Astrocyte (in vitro differentiated cells and primary cell): ENCODE measurements around the gene EVC.

Experiments used
- EZH2 ChIP-seq: IDR thresholded peaks from 2 replicates; pipeline ENCODE4 v1.6.1; 2012; ENCODE audit warnings: mild to moderate bottlenecking, low read length, inconsistent platforms; ENCODE audit not compliant: insufficient read depth
- TF ChIP-seq, protein P1 (sequence below): IDR thresholded peaks from 2 replicates; pipeline ENCODE4 v1.5.1; 2011; ENCODE audit warnings: low read depth, mild to moderate bottlenecking, inconsistent platforms, low read length, moderate library complexity; ENCODE audit not compliant: insufficient read depth

DNA sequence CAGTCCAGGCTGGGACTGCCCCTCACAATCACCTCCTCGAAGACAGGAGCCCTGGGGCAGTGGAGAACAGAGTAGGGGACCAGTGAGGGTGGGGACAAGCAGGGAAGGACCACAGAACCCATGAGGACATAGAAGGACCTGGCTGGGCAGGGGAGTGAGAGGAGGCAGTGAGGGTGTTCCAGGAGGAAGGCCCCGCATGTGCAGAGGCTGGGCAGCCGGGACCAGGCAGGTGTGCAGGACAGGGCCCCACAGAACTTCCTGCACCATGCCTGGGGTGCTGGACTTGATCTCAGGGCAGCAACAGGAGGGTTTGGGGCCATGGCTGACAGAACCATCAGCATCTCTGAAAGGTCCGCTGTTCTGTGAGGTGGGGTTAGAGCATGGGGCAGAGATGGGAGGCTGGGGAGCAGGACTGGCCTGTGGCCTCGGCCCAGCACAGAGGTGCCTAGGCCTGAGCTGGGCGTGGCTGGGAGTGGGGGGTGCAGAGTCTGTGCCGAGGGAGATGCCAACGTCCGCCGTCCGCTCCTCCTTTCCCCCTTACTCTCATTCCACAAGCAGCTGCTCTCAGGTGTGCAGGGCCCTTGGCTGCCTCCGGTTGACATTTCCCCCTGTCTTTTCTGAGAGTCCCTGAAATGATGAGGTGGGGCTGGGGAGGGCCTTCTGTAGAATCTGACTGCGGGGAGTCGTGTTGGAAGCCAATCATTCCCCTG is 40.8 kb downstream of the EVC start:
- TF ChIP-seq, protein P1, sequence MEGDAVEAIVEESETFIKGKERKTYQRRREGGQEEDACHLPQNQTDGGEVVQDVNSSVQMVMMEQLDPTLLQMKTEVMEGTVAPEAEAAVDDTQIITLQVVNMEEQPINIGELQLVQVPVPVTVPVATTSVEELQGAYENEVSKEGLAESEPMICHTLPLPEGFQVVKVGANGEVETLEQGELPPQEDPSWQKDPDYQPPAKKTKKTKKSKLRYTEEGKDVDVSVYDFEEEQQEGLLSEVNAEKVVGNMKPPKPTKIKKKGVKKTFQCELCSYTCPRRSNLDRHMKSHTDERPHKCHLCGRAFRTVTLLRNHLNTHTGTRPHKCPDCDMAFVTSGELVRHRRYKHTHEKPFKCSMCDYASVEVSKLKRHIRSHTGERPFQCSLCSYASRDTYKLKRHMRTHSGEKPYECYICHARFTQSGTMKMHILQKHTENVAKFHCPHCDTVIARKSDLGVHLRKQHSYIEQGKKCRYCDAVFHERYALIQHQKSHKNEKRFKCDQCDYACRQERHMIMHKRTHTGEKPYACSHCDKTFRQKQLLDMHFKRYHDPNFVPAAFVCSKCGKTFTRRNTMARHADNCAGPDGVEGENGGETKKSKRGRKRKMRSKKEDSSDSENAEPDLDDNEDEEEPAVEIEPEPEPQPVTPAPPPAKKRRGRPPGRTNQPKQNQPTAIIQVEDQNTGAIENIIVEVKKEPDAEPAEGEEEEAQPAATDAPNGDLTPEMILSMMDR, result no peak
- no peak for TF ChIP-seq EZH2
